Hepatocyte (in vitro differentiated cells): Measurements from ENCODE around the gene LYRM4. TPM values are rescaled to one million over a fixed set of nuclear protein-coding genes. Genes with fewer than 3 reads are reported as not detected.
A peak's percentile ranks its signal among the peaks of the same experiment; 100 is the strongest.

Experiments
- DNase-seq: peaks from one replicate; pipeline ENCODE4 v3.0.0-alpha.2; 2016; ENCODE audit warnings: low spot score
- H2AFZ ChIP-seq: fragments of 200-600 bp; sonication (generic); 2 replicates; pipeline ENCODE4 v1.6.0; 2016; ENCODE audit warnings: antibody characterized with exemption, mild to moderate bottlenecking
- H3K27ac ChIP-seq: fragments of 200-600 bp; sonication (generic); 2 replicates; pipeline ENCODE4 v1.5.1; 2016; ENCODE audit warnings: mild to moderate bottlenecking
- H3K27me3 ChIP-seq: fragments of 200-600 bp; sonication (generic); 2 replicates; pipeline ENCODE4 v1.6.1; 2016
- H3K36me3 ChIP-seq: fragments of 200-600 bp; sonication (generic); replicated peaks from 2 replicates; pipeline ENCODE4 v1.5.1; 2016; ENCODE audit warnings: low read depth; ENCODE audit not compliant: insufficient read depth
- H3K4me1 ChIP-seq: fragments of 200-600 bp; sonication (generic); 2 replicates; pipeline ENCODE4 v1.5.1; 2016; ENCODE audit warnings: mild to moderate bottlenecking, moderate library complexity; ENCODE audit not compliant: insufficient read depth
- H3K4me2 ChIP-seq: fragments of 200-600 bp; sonication (generic); 2 replicates; pipeline ENCODE4 v1.6.0; 2016
- H3K4me3 ChIP-seq: fragments of 200-600 bp; sonication (generic); 2 replicates; pipeline ENCODE4 v1.5.1; 2016; ENCODE audit warnings: mild to moderate bottlenecking
- H3K79me2 ChIP-seq: fragments of 200-600 bp; sonication (generic); 2 replicates; pipeline ENCODE4 v1.6.0; 2017; ENCODE audit warnings: mild to moderate bottlenecking
- H3K9me2 ChIP-seq: fragments of 200-600 bp; sonication (generic); replicated peaks from 2 replicates; pipeline ENCODE4 v1.6.0; 2017; ENCODE audit warnings: mild to moderate bottlenecking; ENCODE audit not compliant: insufficient read depth
- H3K9me3 ChIP-seq: fragments of 200-600 bp; sonication (generic); 2 replicates; pipeline ENCODE4 v1.5.1; 2016; ENCODE audit warnings: low read depth, mild to moderate bottlenecking
- H4K20me1 ChIP-seq: fragments of 200-600 bp; sonication (generic); 2 replicates; pipeline ENCODE4 v1.6.0; 2016; ENCODE audit warnings: mild to moderate bottlenecking; ENCODE audit not compliant: insufficient read depth, poor library complexity, severe bottlenecking
- CTCF ChIP-seq: fragments of 200-600 bp; sonication (generic); IDR thresholded peaks from 2 replicates; pipeline ENCODE4 v1.5.1; 2016; ENCODE audit warnings: antibody characterized with exemption, mild to moderate bottlenecking; ENCODE audit not compliant: poor library complexity
- EZH2 ChIP-seq: fragments of 200-600 bp; sonication (generic); IDR thresholded peaks from 2 replicates; pipeline ENCODE4 v1.6.1; 2016; ENCODE audit warnings: antibody characterized with exemption, mild to moderate bottlenecking, borderline replicate concordance
- EZH2phosphoT487 ChIP-seq: fragments of 200-600 bp; sonication (generic); IDR thresholded peaks from one replicate; pipeline ENCODE4 v1.6.1; 2018; ENCODE audit warnings: antibody characterized with exemption, mild to moderate bottlenecking, low read depth, moderate library complexity; ENCODE audit not compliant: unreplicated experiment, severe bottlenecking
- WGBS: methylation state at CpG from one replicate; pipeline ENCODE4 v1.1.6; 2016; ENCODE audit warnings: low lambda C conversion rate; ENCODE audit errors: missing lambda C conversion rate; 5-methylcytosine and 5-hydroxymethylcytosine counted together
- polyA plus RNA-seq: library from polyadenylated mRNA; unstranded; fragments of >200 nt; fragmentation: Nextera tagmentation; extraction: Ambion mirVana; gene quantifications from 2 replicates; pipeline ENCODE4 v1.2.1, GENCODE V29; 2016
- total RNA-seq: library from RNA; depleted of rRNA; stranded (reverse); fragments of >200 nt; gene quantifications from 2 replicates; pipeline ENCODE4 v1.2.3, GENCODE V29; 2014

The LYRM4 gene
- total and polyA plus RNA-seq, 2 experiments from 2014 or later: 20.5 to 22.9 TPM

DNA sequence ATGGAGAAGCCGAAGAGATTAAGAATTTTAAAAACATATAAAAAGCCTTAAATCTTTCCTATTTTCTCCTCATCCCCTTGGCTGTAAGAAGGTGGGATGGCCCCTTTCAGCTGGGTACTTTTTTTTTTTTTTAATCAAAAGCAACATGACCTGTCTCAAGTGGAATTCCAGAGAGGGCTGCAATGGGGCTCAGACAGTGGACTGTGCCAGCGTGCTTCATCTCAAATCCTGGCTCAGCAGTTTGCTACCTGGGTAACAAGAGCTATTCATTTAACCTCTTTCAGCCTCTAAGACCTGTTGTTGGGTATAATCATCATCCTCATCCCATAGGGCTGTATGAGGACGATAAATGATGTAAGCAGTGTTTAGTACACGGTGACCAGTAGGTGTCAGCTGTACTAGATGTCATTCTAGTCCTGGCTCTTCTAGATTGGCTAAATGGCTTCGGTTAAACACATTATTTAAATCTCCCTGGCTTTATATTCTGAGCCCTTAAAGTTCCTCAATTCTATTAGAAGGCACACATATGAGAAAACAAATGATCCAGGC is 182.6 kb downstream of the LYRM4 start:
- no peak overlapping the region for H3K4me3 ChIP-seq
- TF ChIP-seq EZH2 (no peak), CTCF (peak; percentile 18)
- WGBS: 63% methylated on average over 5 of the region's 5 CpGs

GRCh38 chr6:5076931-5077330 is 183.8 kb downstream of the LYRM4 start:
- no peak for DNase-seq
- Histone ChIP-seq H3K27me3 (no peaks in the 10 kb centered on the region), H3K9me2 (no peaks in the 10 kb centered on the region), H3K79me2 (no peaks in the 10 kb centered on the region), H3K4me1 (no peaks in the 10 kb centered on the region), H4K20me1 (no peaks in the 10 kb centered on the region), H2AFZ (no peak overlapping the region), H3K4me3 (no peak overlapping the region), H3K4me2 (no peak overlapping the region), H3K9me3 (no peaks in the 10 kb centered on the region), H3K36me3 (no peaks in the 10 kb centered on the region), H3K27ac (no peak overlapping the region)
- WGBS: 97% methylated on average over 11 of the region's 11 CpGs
- TF ChIP-seq EZH2 (no peak), CTCF (no peak), EZH2phosphoT487 (no peak)

More for the DNA sequence above, 182.6 kb downstream of the LYRM4 start:
- no peaks in the 10 kb centered on the region for H4K20me1 ChIP-seq
- no peak overlapping the region for H2AFZ ChIP-seq
- no peak overlapping the region for H3K27ac ChIP-seq
- no peaks in the 10 kb centered on the region for H3K9me3 ChIP-seq
- H3K27me3 ChIP-seq: no peaks in the 10 kb centered on the region
- no peaks in the 10 kb centered on the region for H3K4me1 ChIP-seq
- no peaks in the 10 kb centered on the region for H3K36me3 ChIP-seq
- H3K9me2 ChIP-seq: no peaks in the 10 kb centered on the region
- H3K4me2 ChIP-seq: no peak overlapping the region
- no peaks in the 10 kb centered on the region for H3K79me2 ChIP-seq
- no peak for DNase-seq

- Histone ChIP-seq H3K4me2 (no peak overlapping the region), H2AFZ (no peak overlapping the region)
These were observed 186.8 kb downstream of the LYRM4 start for GRCh38 chr6:5073992-5074391.

More at GRCh38 chr6:5073992-5074391, 186.8 kb downstream of the LYRM4 start:
- no peak for DNase-seq
- H3K36me3 ChIP-seq: no peaks in the 10 kb centered on the region
- no peak overlapping the region for H3K27ac ChIP-seq
- no peak overlapping the region for H3K4me3 ChIP-seq
- no peaks in the 10 kb centered on the region for H3K9me3 ChIP-seq
- no peak for TF ChIP-seq EZH2phosphoT487
- TF ChIP-seq CTCF: no peak
- no peak for TF ChIP-seq EZH2
- no peaks in the 10 kb centered on the region for H3K79me2 ChIP-seq
- no peaks in the 10 kb centered on the region for H3K9me2 ChIP-seq
- H3K4me1 ChIP-seq: no peaks in the 10 kb centered on the region
- 86% methylated on average over 3 of the region's 3 CpGs for WGBS
- H3K27me3 ChIP-seq: no peaks in the 10 kb centered on the region
- no peaks in the 10 kb centered on the region for H4K20me1 ChIP-seq
